ENCODE measurements around the gene ABCA1. TPM values are rescaled to one million over a fixed set of nuclear protein-coding genes. Genes with fewer than 3 reads are reported as not detected.

The ABCA1 gene
- total and polyA plus RNA-seq, 2 donors (not counting 1 experiment from before 2014, with no cell fraction given), result 11.5 to 60.4 TPM

DNA sequence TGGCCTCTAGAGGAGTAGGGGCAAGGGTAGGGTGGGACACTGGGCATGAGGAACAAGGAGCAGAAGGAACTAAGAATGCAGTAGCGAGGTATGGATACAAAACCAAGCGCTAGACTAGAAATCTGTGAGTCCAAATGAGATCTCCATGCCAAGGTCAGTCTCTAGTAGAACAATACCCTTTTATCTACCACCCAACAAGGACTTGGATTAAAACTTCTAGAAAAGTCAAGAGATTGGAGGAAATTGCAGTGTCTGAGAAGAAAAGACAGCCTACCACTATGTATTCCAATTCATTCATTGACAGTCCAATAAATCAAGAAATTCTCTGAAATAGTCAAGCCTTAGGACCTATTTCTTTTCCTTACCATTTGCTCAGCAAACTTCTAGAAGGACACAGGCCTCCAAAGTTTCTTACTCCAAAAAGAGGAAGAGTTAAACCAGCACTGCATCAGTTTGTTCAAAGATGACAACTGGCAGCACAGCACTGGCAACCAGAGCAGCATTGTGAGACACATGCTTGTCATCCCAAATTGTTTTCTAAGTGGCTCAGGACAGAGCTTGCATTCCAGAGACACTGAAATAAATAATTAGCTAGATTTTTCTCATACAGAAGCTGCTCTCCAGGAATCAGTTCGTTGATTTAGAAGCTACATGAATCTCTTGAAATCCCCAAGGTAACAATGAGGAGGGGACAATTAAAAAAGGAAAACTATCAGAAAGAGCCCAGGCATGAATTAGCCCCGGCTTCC is 22.6 kb downstream of the ABCA1 start:
- Histone ChIP-seq H3K27me3 (ENCODE audit: control insufficient read depth, insufficient read depth, low read length) (no peaks in the 10 kb centered on the region), H3K27ac (ENCODE audit: insufficient read depth, low read length) (no peak overlapping the region), H3K4me1 (ENCODE audit: control insufficient read depth, extremely low read depth, insufficient read depth, low read length) (peaks cover 20% of the 10 kb centered on the region), H3K36me3 (ENCODE audit: control insufficient read depth, insufficient read depth, low read length) (no peaks in the 10 kb centered on the region), H3K79me2 (ENCODE audit: control insufficient read depth, insufficient read depth, low read length) (peaks cover 16% of the 10 kb centered on the region), H3K9me3 (ENCODE audit: control insufficient read depth, insufficient read depth, low read depth, low read length) (no peaks in the 10 kb centered on the region), H3K4me2 (ENCODE audit: extremely low read depth, insufficient read depth, low read length) (no peak overlapping the region), H3K4me3 (replicated peaks in 1 of 4; ENCODE audit: control extremely low read depth in 1 of 4, insufficient read depth in 1 of 4, low read depth in 3 of 4, low read length in 4 of 4) (no peak overlapping the region), H2AFZ (ENCODE audit: low read length) (no peak overlapping the region), H4K20me1 (ENCODE audit: control insufficient read depth, extremely low read depth, insufficient read depth, low read length) (no peaks in the 10 kb centered on the region), H3K9ac (ENCODE audit: insufficient read depth, low read length) (no peak overlapping the region)
- DNase-seq (ENCODE audit: low read depth in 2 of 2), result no peak
- TF ChIP-seq, protein P1, sequence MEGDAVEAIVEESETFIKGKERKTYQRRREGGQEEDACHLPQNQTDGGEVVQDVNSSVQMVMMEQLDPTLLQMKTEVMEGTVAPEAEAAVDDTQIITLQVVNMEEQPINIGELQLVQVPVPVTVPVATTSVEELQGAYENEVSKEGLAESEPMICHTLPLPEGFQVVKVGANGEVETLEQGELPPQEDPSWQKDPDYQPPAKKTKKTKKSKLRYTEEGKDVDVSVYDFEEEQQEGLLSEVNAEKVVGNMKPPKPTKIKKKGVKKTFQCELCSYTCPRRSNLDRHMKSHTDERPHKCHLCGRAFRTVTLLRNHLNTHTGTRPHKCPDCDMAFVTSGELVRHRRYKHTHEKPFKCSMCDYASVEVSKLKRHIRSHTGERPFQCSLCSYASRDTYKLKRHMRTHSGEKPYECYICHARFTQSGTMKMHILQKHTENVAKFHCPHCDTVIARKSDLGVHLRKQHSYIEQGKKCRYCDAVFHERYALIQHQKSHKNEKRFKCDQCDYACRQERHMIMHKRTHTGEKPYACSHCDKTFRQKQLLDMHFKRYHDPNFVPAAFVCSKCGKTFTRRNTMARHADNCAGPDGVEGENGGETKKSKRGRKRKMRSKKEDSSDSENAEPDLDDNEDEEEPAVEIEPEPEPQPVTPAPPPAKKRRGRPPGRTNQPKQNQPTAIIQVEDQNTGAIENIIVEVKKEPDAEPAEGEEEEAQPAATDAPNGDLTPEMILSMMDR (conservative IDR thresholded peaks at IDR 0.05 in 1 of 2, IDR thresholded peaks at IDR 0.05 in 1 of 2; ENCODE audit: low read depth in 1 of 2, low read length in 2 of 2), result no peak
- no peak for TF ChIP-seq EZH2 (IDR thresholded peaks at IDR 0.05; ENCODE audit: low read length, missing control alignments)

DNA sequence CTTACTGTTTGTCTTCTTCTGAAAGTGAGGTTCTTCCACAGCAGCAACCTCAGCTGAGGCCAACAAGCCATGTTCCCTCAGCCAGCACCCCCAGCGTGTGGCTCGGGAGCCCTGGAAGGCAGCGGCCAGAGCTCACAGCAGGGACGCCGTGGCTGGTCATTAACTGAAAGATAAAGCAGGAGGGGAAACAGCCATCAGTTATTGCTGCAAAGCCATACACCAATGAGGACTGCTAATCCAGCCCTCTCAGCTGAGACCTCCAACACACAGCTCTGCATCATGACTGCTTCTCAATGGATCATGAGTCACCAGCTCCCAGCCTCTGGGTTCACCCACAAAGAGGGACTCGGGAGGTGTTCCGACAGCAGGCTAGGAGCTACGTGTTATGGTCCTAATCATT is 24.3 kb downstream of the ABCA1 start:
- H3K27me3 ChIP-seq (ENCODE audit: control insufficient read depth, insufficient read depth, low read length), result no peaks in the 10 kb centered on the region
- no peak for TF ChIP-seq EZH2 (IDR thresholded peaks at IDR 0.05; ENCODE audit: low read length, missing control alignments)
- TF ChIP-seq, protein P1 (conservative IDR thresholded peaks at IDR 0.05 in 1 of 2, IDR thresholded peaks at IDR 0.05 in 1 of 2; ENCODE audit: low read depth in 1 of 2, low read length in 2 of 2), result no peak
- H3K4me3 ChIP-seq (replicated peaks in 1 of 4; ENCODE audit: control extremely low read depth in 1 of 4, insufficient read depth in 1 of 4, low read depth in 3 of 4, low read length in 4 of 4), result no peak overlapping the region
- H3K36me3 ChIP-seq (ENCODE audit: control insufficient read depth, insufficient read depth, low read length), result peaks cover 4% of the 10 kb centered on the region
- H3K4me1 ChIP-seq (ENCODE audit: control insufficient read depth, extremely low read depth, insufficient read depth, low read length), result peaks cover 16% of the 10 kb centered on the region
- no peaks in the 10 kb centered on the region for H3K9me3 ChIP-seq (ENCODE audit: control insufficient read depth, insufficient read depth, low read depth, low read length)
- no peak overlapping the region for H3K4me2 ChIP-seq (ENCODE audit: extremely low read depth, insufficient read depth, low read length)
- no peaks in the 10 kb centered on the region for H4K20me1 ChIP-seq (ENCODE audit: control insufficient read depth, extremely low read depth, insufficient read depth, low read length)
- H3K9ac ChIP-seq (ENCODE audit: insufficient read depth, low read length), result no peak overlapping the region
- peaks cover 9% of the 10 kb centered on the region for H3K79me2 ChIP-seq (ENCODE audit: control insufficient read depth, insufficient read depth, low read length)
- H3K27ac ChIP-seq (ENCODE audit: insufficient read depth, low read length), result no peak overlapping the region
- DNase-seq (ENCODE audit: low read depth in 2 of 2), result peak in 1 of 2 donors; percentile 90
- H2AFZ ChIP-seq (ENCODE audit: low read length), result no peak overlapping the region

DNA sequence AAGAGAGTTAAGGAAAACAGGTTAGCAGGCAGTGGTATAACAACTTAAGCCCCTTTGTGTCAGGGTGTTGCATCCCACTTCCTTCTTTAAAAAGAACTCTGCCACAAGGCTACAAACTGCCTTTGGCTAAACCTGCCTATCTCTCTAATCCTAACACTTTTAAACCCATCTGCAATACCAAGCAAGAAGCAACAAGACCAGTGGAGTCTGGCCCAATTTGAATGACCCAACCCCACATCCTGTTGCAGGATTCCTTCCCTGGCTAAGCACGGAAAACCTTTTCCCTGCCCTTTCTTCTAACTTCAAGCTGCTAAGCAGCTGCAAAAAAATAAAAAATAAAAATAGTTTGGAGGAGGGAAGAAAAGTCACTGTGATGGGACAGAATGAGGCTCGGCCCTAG is 27.1 kb downstream of the ABCA1 start:
- H2AFZ ChIP-seq (ENCODE audit: low read length), result no peak overlapping the region
- TF ChIP-seq, protein P1 (conservative IDR thresholded peaks at IDR 0.05 in 1 of 2, IDR thresholded peaks at IDR 0.05 in 1 of 2; ENCODE audit: low read depth in 1 of 2, low read length in 2 of 2), result no peak
- TF ChIP-seq EZH2 (IDR thresholded peaks at IDR 0.05; ENCODE audit: low read length, missing control alignments), result no peak
- peaks cover 3% of the 10 kb centered on the region for H3K79me2 ChIP-seq (ENCODE audit: control insufficient read depth, insufficient read depth, low read length)
- peaks cover 4% of the 10 kb centered on the region for H3K36me3 ChIP-seq (ENCODE audit: control insufficient read depth, insufficient read depth, low read length)
- H3K27ac ChIP-seq (ENCODE audit: insufficient read depth, low read length), result no peak overlapping the region
- no peak overlapping the region for H3K4me2 ChIP-seq (ENCODE audit: extremely low read depth, insufficient read depth, low read length)
- no peaks in the 10 kb centered on the region for H3K9me3 ChIP-seq (ENCODE audit: control insufficient read depth, insufficient read depth, low read depth, low read length)
- DNase-seq (ENCODE audit: low read depth in 2 of 2), result no peak
- H4K20me1 ChIP-seq (ENCODE audit: control insufficient read depth, extremely low read depth, insufficient read depth, low read length), result no peaks in the 10 kb centered on the region
- H3K9ac ChIP-seq (ENCODE audit: insufficient read depth, low read length), result no peak overlapping the region
- H3K4me3 ChIP-seq (replicated peaks in 1 of 4; ENCODE audit: control extremely low read depth in 1 of 4, insufficient read depth in 1 of 4, low read depth in 3 of 4, low read length in 4 of 4), result no peak overlapping the region
- H3K27me3 ChIP-seq (ENCODE audit: control insufficient read depth, insufficient read depth, low read length), result no peaks in the 10 kb centered on the region
- no peaks in the 10 kb centered on the region for H3K4me1 ChIP-seq (ENCODE audit: control insufficient read depth, extremely low read depth, insufficient read depth, low read length)

Measured in fibroblast of lung (primary cell).